Measurements from ENCODE around the gene DLX5.

Gene DLX5

GRCh38 chr7:97018126-97018601, 6.5 kb downstream of the DLX5 start:
- TF ChIP-seq CTCF (IDR thresholded peaks at IDR 0.05; ENCODE audit: low read depth, low read length, missing control alignments), result no peak
- no peaks in the 10 kb centered on the region for H3K36me3 ChIP-seq (replicated peaks)
- H3K27ac ChIP-seq, result no peak overlapping the region
- in situ Hi-C loops (cut with HindIII; ENCODE audit: low pct_ligation_motif_present, low sequenced_read_pairs), result no loop called here
- H3K27me3 ChIP-seq (replicated peaks), result peaks cover 93% of the 10 kb centered on the region
- DNase-seq, result no peak
- no peak overlapping the region for H3K4me3 ChIP-seq (ENCODE audit: low read depth, low read length)

- Histone ChIP-seq H3K4me3 (ENCODE audit: low read depth, low read length) (no peak overlapping the region), H3K27me3 (replicated peaks) (peaks cover 91% of the 10 kb centered on the region), H3K36me3 (replicated peaks) (no peaks in the 10 kb centered on the region), H3K27ac (no peak overlapping the region)
- no peak for TF ChIP-seq CTCF (IDR thresholded peaks at IDR 0.05; ENCODE audit: low read depth, low read length, missing control alignments)
- no peak for DNase-seq
- in situ Hi-C loops (cut with HindIII; ENCODE audit: low pct_ligation_motif_present, low sequenced_read_pairs), result no loop called here
Measured at GRCh38 chr7:97017192-97018125, 7.2 kb downstream of the DLX5 start.

DNA sequence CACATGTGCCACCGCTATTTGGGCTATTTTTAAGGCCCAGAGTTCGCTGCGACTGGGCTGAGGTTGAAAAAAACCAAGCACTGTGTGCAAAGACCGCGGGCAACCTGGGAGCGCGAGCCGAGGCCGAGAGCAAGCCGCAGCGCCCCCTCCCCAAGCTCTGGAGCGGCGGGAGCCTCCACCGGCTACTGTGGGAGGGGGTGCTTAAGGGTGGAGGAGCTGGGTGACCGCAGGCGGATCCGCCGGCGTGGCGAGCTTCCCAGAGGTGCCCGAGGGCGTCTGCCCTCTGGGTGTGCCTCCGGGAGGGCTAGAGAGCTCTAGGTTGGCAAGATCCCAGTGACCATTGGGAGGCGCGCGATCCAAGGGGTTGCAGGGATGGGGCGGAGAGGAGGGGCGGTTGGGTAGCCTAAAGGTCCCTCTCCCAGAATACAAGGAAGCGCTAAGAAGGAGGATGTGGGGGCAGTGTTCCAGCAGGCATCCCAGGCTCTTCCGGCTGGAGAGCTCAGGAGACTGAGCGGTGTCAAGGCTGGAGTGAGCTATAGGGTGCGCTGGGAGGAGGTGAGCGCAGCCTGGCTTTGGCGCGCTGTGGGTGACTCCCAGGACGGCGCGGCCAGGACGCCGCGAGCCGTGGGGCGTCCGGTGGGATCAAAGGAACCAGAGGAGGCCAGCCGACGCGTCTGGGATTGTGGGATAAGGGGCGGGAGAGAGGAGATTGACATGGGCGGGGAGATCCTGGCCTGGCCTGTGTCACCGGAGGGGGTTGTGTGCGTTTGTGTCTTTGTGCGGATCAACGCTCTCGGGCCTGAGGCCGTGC, 8.0 kb downstream of the DLX5 start:
- Histone ChIP-seq H3K27me3 (replicated peaks) (peaks cover 91% of the 10 kb centered on the region), H3K4me3 (ENCODE audit: low read depth, low read length) (no peak overlapping the region), H3K36me3 (replicated peaks) (no peaks in the 10 kb centered on the region), H3K27ac (no peak overlapping the region)
- no peak for TF ChIP-seq CTCF (IDR thresholded peaks at IDR 0.05; ENCODE audit: low read depth, low read length, missing control alignments)
- no peak for DNase-seq
- in situ Hi-C loops (cut with HindIII; ENCODE audit: low pct_ligation_motif_present, low sequenced_read_pairs), result no loop called here

DNA sequence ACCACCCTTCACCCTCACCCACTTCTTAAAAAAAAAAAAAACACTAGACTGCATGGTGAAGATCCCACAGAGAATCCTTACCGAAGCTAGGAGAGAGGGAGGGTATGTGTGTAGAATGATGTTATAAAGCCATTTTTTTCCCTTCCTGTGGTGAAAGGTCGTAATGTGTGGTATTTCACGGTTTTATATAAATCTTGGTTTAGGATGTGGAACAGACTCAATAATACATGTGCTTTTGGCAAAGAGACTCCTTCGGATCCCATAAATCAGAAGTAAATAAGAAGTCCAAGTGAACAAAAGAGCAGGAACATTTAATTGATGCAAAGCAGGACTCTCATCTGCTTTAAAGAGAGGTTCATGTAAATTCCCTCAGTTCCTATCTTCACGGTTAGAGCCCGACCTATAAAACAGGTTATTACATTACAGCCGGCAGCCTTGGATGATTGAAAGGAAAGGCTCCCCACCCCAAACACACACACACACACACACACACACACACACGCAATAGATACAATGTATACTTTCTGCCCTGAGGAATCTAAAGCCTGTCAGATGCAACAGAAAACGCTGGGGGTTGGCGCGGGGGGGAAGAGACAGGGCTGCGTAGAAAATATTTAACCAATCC, 8.8 kb downstream of the DLX5 start:
- no peaks in the 10 kb centered on the region for H3K36me3 ChIP-seq (replicated peaks)
- in situ Hi-C loops (cut with HindIII; ENCODE audit: low pct_ligation_motif_present, low sequenced_read_pairs), result no loop called here
- TF ChIP-seq CTCF (IDR thresholded peaks at IDR 0.05; ENCODE audit: low read depth, low read length, missing control alignments), result no peak
- DNase-seq, result no peak
- peaks cover 91% of the 10 kb centered on the region for H3K27me3 ChIP-seq (replicated peaks)
- no peak overlapping the region for H3K27ac ChIP-seq
- no peak overlapping the region for H3K4me3 ChIP-seq (ENCODE audit: low read depth, low read length)

GRCh38 chr7:97015279-97015678, 9.4 kb downstream of the DLX5 start:
- no peak overlapping the region for H3K4me3 ChIP-seq (ENCODE audit: low read depth, low read length)
- H3K27ac ChIP-seq, result no peak overlapping the region
- H3K27me3 ChIP-seq (replicated peaks), result peaks cover 88% of the 10 kb centered on the region
- in situ Hi-C loops (cut with HindIII; ENCODE audit: low pct_ligation_motif_present, low sequenced_read_pairs), result no loop called here
- no peak for TF ChIP-seq CTCF (IDR thresholded peaks at IDR 0.05; ENCODE audit: low read depth, low read length, missing control alignments)
- H3K36me3 ChIP-seq (replicated peaks), result no peaks in the 10 kb centered on the region
- DNase-seq, result no peak
